Adipocyte (in vitro differentiated cells): ENCODE results near the gene HMCN2.

Experiments used
- DNase-seq: peaks from one replicate; pipeline ENCODE4 v3.0.0-alpha.2; 2015; ENCODE audit warnings: low read depth
- H3K27me3 ChIP-seq: replicated peaks from 2 replicates; pipeline ENCODE4 v1.7.0; 2013; ENCODE audit warnings: mild to moderate bottlenecking, low read length, moderate library complexity; ENCODE audit not compliant: control insufficient read depth, insufficient read depth
- H3K36me3 ChIP-seq: 2 replicates; pipeline ENCODE4 v1.7.0; 2013; ENCODE audit warnings: low read length, mild to moderate bottlenecking, moderate library complexity; ENCODE audit not compliant: control insufficient read depth, insufficient read depth, severe bottlenecking
- H3K4me1 ChIP-seq: 2 replicates; pipeline ENCODE4 v1.7.0; 2013; ENCODE audit warnings: mild to moderate bottlenecking, low read length, moderate library complexity; ENCODE audit not compliant: control insufficient read depth, insufficient read depth
- H3K4me3 ChIP-seq: 2 replicates; pipeline ENCODE4 v1.7.0; 2013; ENCODE audit warnings: mild to moderate bottlenecking, low read length, moderate library complexity
- H3K9ac ChIP-seq: 2 replicates; pipeline ENCODE4 v1.7.0; 2013; ENCODE audit warnings: mild to moderate bottlenecking, low read length, moderate library complexity
- H3K9me3 ChIP-seq: 2 replicates; pipeline ENCODE4 v1.7.0; 2013; ENCODE audit warnings: mild to moderate bottlenecking, low read length, moderate library complexity; ENCODE audit not compliant: control insufficient read depth

Gene HMCN2

GRCh38 chr9:130315446-130316226, 50.1 kb downstream of the HMCN2 start:
- Histone ChIP-seq H3K4me1 (no peaks in the 10 kb centered on the region), H3K9ac (no peak overlapping the region), H3K9me3 (no peaks in the 10 kb centered on the region), H3K27me3 (peaks cover 80% of the 10 kb centered on the region), H3K4me3 (no peak overlapping the region), H3K36me3 (no peaks in the 10 kb centered on the region)
- no peak for DNase-seq

DNA sequence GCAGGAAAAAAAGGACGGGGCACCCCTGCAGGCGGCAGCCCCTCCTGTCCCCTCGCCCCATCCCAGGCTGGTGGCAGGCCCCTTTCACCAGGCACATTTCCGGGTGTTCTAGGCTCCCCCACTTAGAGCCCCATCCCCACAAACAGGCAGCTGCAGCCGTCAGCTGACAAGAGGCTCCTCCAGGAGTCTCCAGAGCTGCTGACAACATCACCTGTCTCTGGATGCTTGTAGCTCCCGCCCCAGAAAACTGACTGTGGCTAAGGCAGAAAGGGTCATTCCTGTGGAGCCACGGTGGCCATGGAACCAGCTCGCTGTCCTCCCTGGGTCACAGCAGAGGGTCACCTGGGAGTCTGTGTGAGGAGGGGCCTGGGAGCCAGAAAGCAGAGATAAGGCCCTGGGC, 50.9 kb downstream of the HMCN2 start:
- no peaks in the 10 kb centered on the region for H3K9me3 ChIP-seq
- H3K4me1 ChIP-seq: no peaks in the 10 kb centered on the region
- no peak overlapping the region for H3K4me3 ChIP-seq
- no peak for DNase-seq
- H3K27me3 ChIP-seq: peaks cover 80% of the 10 kb centered on the region
- H3K36me3 ChIP-seq: no peaks in the 10 kb centered on the region
- no peak overlapping the region for H3K9ac ChIP-seq

GRCh38 chr9:130319300-130319699, 53.7 kb downstream of the HMCN2 start:
- no peaks in the 10 kb centered on the region for H3K9me3 ChIP-seq
- DNase-seq: no peak
- no peaks in the 10 kb centered on the region for H3K4me1 ChIP-seq
- no peak overlapping the region for H3K9ac ChIP-seq
- H3K27me3 ChIP-seq: peaks cover 82% of the 10 kb centered on the region
- no peak overlapping the region for H3K4me3 ChIP-seq
- H3K36me3 ChIP-seq: no peaks in the 10 kb centered on the region

DNA sequence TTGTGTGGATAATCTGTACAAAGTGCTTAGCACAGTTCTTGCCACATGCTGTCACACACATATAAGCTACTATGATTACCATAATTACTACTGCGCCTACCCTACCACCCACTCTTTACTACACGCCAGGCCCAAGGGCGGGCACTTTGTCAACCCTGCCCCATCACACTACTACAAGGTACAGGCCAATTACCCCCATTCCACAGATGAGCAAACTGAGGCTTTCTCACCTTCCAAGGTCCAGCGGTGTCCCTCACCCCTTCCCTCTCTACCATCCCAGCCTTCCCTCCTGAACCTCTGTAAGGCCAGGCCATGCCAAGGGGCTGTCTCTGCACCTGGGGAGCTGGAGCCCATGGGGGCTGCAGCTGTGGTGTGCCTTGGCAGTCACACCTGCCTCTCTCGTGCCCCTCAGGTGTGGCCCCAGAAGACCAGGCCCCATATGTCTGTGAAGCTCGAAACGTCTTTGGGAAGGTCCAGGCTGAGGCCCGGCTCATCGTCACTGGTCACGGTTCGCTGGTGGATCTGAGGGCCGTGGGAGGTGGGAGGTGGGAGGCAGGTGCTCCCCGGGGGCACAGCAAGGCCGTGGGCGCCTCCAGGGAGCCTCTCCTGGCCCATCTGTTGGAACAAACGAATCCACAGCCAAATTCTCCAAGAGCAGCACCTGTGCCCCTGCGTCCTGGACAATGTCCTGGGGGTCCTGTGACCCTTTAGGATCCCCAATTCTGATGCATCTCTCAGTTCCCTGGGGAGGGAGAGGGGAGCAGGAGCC, 54.6 kb downstream of the HMCN2 start:
- no peaks in the 10 kb centered on the region for H3K36me3 ChIP-seq
- peaks cover 78% of the 10 kb centered on the region for H3K27me3 ChIP-seq
- no peaks in the 10 kb centered on the region for H3K4me1 ChIP-seq

DNA sequence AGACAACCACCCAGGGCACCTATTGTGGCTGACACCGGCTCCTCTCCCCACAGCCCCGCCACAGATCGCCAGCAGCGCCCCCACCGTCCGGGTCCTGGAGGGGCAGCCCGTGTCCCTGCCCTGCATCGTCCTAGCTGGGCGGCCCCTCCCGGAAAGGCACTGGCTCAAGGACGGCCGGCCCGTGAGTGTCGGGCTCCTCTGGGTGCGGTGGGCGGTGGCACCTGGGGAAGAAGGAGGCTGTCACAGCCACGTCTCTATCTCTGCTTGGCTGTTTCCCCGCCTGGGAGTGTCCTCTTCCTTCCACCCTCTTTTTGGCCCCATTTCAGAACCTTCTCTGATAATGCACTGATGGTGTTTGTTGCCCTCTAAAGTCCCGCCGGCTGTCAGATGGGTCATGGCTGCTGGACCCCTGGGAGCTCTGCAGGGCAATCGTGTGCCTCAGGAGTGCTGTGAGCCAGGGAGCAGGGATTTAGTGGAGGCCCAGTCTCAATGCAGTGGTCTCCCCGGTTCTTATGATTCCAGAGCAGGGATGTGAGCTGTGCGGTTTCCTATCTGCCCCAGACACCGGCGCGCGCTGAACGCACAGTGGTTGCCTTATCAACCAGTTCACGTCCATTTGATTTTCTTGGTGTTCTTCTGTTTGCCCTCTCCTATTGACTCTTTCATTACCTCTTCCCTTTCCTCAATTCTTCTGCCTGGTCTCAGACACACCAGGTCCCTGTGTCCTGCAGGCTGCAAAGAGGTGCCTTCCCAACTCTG, 55.3 kb downstream of the HMCN2 start:
- DNase-seq: no peak
- peaks cover 79% of the 10 kb centered on the region for H3K27me3 ChIP-seq

More for the DNA sequence above, 54.6 kb downstream of the HMCN2 start:
- no peak for DNase-seq
- H3K9ac ChIP-seq: no peak overlapping the region
- H3K4me3 ChIP-seq: no peak overlapping the region
- H3K9me3 ChIP-seq: no peaks in the 10 kb centered on the region

GRCh38 chr9:130321539-130321938, 56.0 kb downstream of the HMCN2 start:
- Histone ChIP-seq H3K4me1 (no peaks in the 10 kb centered on the region), H3K9me3 (no peaks in the 10 kb centered on the region), H3K9ac (no peak overlapping the region), H3K4me3 (no peak overlapping the region), H3K36me3 (no peaks in the 10 kb centered on the region), H3K27me3 (peaks cover 81% of the 10 kb centered on the region)
- DNase-seq: no peak

More for the DNA sequence above, 55.3 kb downstream of the HMCN2 start:
- Histone ChIP-seq H3K4me3 (no peak overlapping the region), H3K9ac (no peak overlapping the region), H3K36me3 (no peaks in the 10 kb centered on the region), H3K4me1 (no peaks in the 10 kb centered on the region), H3K9me3 (no peaks in the 10 kb centered on the region)

DNA sequence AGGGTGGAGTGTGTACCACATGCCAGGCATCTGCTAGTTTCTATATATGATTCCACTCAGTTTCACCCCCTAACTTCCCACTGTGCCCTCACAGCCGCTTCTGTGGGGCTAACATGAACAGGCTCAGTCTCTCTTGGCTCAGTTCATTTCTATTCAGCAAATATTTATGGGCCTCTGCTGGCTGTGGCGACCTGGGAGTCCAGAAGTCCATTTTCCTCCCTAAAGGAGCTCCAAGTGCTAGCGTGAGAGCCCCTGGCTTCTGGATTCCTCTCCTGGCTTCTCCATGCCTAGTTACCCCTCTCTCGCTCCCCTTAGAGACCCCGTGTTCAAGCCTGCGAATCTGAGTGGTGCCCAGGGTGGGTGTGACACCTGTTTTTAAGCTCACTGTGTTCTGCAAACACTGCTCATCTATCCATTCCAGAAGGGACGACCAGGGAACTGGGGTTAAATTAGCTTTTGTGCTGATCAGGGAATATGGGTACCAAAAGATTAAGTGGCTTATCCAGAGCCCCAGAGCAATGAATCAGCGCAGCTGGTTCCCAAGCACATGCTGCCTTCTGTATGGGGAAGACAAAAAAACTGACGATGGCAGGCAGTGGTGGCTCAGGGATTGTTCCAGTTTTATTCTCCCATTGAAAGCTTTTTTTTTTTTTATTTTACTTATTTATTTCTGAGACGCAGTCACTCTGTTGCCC, 57.6 kb downstream of the HMCN2 start:
- Histone ChIP-seq H3K9ac (no peak overlapping the region), H3K4me3 (no peak overlapping the region), H3K27me3 (peaks cover 65% of the 10 kb centered on the region), H3K9me3 (no peaks in the 10 kb centered on the region), H3K4me1 (peaks cover 7% of the 10 kb centered on the region), H3K36me3 (no peaks in the 10 kb centered on the region)
- no peak for DNase-seq

DNA sequence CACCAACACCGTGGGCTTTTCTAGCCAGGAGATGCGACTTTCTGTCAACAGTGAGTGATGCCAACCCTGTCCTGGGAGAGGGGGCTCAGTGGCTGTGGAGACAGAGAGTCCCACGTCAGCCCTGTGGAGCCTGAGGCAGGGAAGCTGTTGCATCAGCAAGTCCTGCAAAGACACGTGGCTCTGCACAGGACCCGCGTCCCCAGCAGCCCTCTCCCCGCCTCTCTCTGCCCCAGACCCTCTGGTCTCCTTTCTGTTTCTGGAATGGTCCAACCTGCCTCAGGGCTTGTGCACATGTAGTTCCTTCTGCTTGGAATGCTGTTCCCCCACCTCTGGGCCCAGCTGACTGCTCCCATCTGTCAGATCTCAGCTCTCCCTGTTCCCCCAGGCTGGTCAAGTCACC, 60.4 kb downstream of the HMCN2 start:
- Histone ChIP-seq H3K4me3 (no peak overlapping the region), H3K4me1 (peaks cover 19% of the 10 kb centered on the region), H3K27me3 (peaks cover 38% of the 10 kb centered on the region), H3K36me3 (no peaks in the 10 kb centered on the region), H3K9me3 (no peaks in the 10 kb centered on the region), H3K9ac (no peak overlapping the region)
- DNase-seq: no peak

- DNase-seq: no peak
These were observed 61.7 kb downstream of the HMCN2 start for GRCh38 chr9:130327070-130327780.

DNA sequence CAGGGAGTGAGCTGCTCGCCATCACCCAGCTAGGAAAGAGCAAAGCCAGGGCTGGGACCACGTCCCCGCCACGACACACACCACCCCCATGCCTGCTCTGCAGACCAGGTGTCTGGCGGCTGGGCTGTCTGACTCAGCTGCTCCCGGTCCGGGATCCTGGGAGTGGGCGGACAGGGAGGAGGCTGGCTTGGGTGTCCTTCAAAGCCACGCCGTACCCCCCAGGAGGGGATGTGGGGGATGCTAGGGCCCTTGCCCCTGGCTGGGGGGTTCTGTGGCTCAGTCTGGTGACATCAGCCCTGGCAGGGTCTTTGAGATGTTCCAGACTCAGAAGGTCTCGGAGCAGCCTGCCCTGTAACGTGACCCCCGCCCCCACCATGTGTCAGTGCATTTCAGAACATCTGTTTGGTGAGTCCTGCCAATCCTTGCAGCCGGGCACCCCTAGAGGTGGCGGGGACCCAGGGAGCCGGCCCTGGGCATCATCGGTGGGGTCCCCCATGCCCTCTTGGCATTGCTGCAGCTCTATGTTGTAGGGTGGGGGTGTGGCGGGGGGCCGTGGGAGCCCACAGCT, 62.3 kb downstream of the HMCN2 start:
- peaks cover 20% of the 10 kb centered on the region for H3K27me3 ChIP-seq
- peak; percentile 24 for DNase-seq
- peaks cover 28% of the 10 kb centered on the region for H3K4me1 ChIP-seq

More at GRCh38 chr9:130327070-130327780, 61.7 kb downstream of the HMCN2 start:
- peaks cover 28% of the 10 kb centered on the region for H3K4me1 ChIP-seq
- H3K9ac ChIP-seq: no peak overlapping the region
- no peaks in the 10 kb centered on the region for H3K36me3 ChIP-seq
- no peak overlapping the region for H3K4me3 ChIP-seq
- H3K27me3 ChIP-seq: peaks cover 26% of the 10 kb centered on the region
- H3K9me3 ChIP-seq: no peaks in the 10 kb centered on the region

More for the DNA sequence above, 62.3 kb downstream of the HMCN2 start:
- Histone ChIP-seq H3K36me3 (no peaks in the 10 kb centered on the region), H3K4me3 (no peak overlapping the region), H3K9ac (no peak overlapping the region), H3K9me3 (no peaks in the 10 kb centered on the region)
